ENCODE measurements around the gene BBX. TPM values are rescaled to one million over a fixed set of nuclear protein-coding genes. Genes with fewer than 3 reads are reported as not detected.

The BBX gene
- polyA plus RNA-seq, 1 donor from 2014 or later = 23.8 TPM

DNA sequence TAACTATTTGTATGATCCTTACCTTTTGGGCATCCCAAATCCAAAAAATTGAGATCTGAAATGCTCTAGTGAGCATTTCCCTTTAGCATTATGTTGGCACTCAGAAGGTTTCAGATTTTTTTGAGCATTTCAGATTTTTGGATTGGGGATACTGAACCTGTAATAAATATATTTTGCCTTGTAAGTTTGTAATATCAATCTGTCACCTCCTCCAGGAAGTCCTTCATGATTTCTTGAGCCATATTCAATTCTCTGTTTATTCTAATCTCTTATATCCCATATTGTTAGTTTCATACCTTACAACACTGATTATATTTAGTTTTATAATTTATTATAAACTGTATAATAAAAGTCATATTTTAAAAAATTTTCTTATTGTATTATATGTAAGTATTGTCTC, 215.2 kb downstream of the BBX start:
- Histone ChIP-seq H3K27ac (ENCODE audit: low read length) (no peak overlapping the region), H3K9me3 (ENCODE audit: low read length) (no peaks in the 10 kb centered on the region), H3F3A (ENCODE audit: insufficient read depth, low read length, poor library complexity, severe bottlenecking) (no peaks in the 10 kb centered on the region), H3K4me2 (ENCODE audit: low read length) (no peak overlapping the region), H3K36me3 (ENCODE audit: insufficient read depth, low read length) (no peaks in the 10 kb centered on the region), H2AFZ (ENCODE audit: low read depth, low read length) (no peak overlapping the region), H3K9ac (ENCODE audit: low read length) (no peak overlapping the region), H3K9me2 (ENCODE audit: insufficient read depth, low read length) (no peaks in the 10 kb centered on the region), H3K79me2 (replicated peaks; ENCODE audit: insufficient read depth, low read length) (no peaks in the 10 kb centered on the region), H3K27me3 (ENCODE audit: insufficient read depth, low read depth, low read length) (no peaks in the 10 kb centered on the region), H4K20me1 (ENCODE audit: insufficient read depth) (no peaks in the 10 kb centered on the region), H3K4me3 (ENCODE audit: low read length) (no peak overlapping the region)
- TF ChIP-seq EP300 (conservative IDR thresholded peaks at IDR 0.05; ENCODE audit: poor library complexity, severe bottlenecking) (no peak), MXI1 (conservative IDR thresholded peaks at IDR 0.05; ENCODE audit: poor library complexity, severe bottlenecking) (no peak)
- TF ChIP-seq, protein P1, sequence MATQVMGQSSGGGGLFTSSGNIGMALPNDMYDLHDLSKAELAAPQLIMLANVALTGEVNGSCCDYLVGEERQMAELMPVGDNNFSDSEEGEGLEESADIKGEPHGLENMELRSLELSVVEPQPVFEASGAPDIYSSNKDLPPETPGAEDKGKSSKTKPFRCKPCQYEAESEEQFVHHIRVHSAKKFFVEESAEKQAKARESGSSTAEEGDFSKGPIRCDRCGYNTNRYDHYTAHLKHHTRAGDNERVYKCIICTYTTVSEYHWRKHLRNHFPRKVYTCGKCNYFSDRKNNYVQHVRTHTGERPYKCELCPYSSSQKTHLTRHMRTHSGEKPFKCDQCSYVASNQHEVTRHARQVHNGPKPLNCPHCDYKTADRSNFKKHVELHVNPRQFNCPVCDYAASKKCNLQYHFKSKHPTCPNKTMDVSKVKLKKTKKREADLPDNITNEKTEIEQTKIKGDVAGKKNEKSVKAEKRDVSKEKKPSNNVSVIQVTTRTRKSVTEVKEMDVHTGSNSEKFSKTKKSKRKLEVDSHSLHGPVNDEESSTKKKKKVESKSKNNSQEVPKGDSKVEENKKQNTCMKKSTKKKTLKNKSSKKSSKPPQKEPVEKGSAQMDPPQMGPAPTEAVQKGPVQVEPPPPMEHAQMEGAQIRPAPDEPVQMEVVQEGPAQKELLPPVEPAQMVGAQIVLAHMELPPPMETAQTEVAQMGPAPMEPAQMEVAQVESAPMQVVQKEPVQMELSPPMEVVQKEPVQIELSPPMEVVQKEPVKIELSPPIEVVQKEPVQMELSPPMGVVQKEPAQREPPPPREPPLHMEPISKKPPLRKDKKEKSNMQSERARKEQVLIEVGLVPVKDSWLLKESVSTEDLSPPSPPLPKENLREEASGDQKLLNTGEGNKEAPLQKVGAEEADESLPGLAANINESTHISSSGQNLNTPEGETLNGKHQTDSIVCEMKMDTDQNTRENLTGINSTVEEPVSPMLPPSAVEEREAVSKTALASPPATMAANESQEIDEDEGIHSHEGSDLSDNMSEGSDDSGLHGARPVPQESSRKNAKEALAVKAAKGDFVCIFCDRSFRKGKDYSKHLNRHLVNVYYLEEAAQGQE (IDR thresholded peaks at IDR 0.05; ENCODE audit: borderline replicate concordance) = no peak

DNA sequence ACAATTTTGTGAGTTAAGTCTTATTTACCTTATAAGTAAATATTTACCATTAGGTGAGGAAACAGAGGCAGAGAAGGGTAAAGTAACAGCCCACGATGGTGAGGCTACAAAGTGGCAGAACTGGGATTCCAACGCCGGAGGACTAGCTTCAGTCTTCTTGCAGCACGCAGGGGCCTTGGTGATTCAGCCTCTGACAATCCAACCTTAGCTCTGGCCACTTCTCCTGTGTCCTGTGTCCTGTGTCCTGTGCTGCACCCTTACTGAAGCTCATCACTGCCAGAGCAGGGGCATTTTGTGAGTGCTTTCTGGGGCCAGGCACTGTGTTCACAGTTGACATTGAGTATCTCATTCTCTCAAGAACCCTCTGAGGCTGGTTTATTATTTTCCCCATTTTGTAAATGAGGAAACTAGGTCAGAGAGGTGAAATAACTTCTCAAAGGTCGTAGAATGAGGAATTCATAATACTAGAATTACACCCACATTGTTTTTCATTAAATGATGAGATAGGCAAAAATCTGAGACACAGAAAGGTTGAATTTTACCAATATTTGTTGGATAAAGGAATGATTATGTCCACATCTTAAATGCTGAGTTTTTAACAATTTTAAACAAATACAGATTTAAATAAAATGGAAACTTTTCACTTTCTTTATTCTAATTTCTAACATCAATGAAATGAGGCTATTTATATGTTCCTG, 215.9 kb downstream of the BBX start:
- Histone ChIP-seq H3K9me3 (ENCODE audit: low read length) (no peaks in the 10 kb centered on the region), H3K9ac (ENCODE audit: low read length) (no peak overlapping the region), H3F3A (ENCODE audit: insufficient read depth, low read length, poor library complexity, severe bottlenecking) (no peaks in the 10 kb centered on the region), H2AFZ (ENCODE audit: low read depth, low read length) (no peak overlapping the region), H3K4me2 (ENCODE audit: low read length) (no peak overlapping the region), H3K9me2 (ENCODE audit: insufficient read depth, low read length) (no peaks in the 10 kb centered on the region), H3K27me3 (ENCODE audit: insufficient read depth, low read depth, low read length) (no peaks in the 10 kb centered on the region), H3K36me3 (ENCODE audit: insufficient read depth, low read length) (no peaks in the 10 kb centered on the region), H3K27ac (ENCODE audit: low read length) (no peak overlapping the region), H4K20me1 (ENCODE audit: insufficient read depth) (no peaks in the 10 kb centered on the region), H3K79me2 (replicated peaks; ENCODE audit: insufficient read depth, low read length) (no peaks in the 10 kb centered on the region), H3K4me3 (ENCODE audit: low read length) (no peak overlapping the region)
- no peak for TF ChIP-seq MXI1 (conservative IDR thresholded peaks at IDR 0.05; ENCODE audit: poor library complexity, severe bottlenecking)

DNA sequence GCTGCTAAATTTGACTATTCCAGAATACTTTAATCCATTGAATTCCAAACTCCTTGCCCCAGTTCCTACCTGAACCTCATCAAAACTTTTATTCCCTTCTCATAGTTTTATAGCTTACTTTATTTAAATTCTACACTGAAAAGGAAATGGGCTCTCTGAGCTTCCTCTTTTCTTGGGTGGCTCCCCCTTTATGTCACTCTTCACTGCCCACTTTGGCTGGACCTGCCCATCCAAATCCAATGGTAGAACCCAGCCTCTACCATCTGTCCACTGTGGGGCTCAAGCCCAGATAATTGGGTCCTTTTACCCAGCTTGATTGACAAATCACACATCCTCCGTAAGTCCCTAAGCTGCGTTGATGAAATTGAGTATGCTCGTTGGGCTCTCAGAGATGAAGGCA, 216.5 kb downstream of the BBX start:
- H2AFZ ChIP-seq (ENCODE audit: low read depth, low read length) = no peak overlapping the region
- no peak overlapping the region for H3K27ac ChIP-seq (ENCODE audit: low read length)
- no peak overlapping the region for H3K4me2 ChIP-seq (ENCODE audit: low read length)
- no peak for TF ChIP-seq EZH2 (IDR thresholded peaks at IDR 0.05; ENCODE audit: borderline replicate concordance, insufficient read depth, low read length, poor library complexity, severe bottlenecking)
- no peak for TF ChIP-seq RAD21 (conservative IDR thresholded peaks at IDR 0.05)
- TF ChIP-seq MXI1 (conservative IDR thresholded peaks at IDR 0.05; ENCODE audit: poor library complexity, severe bottlenecking) = no peak
- TF ChIP-seq, protein P2, sequence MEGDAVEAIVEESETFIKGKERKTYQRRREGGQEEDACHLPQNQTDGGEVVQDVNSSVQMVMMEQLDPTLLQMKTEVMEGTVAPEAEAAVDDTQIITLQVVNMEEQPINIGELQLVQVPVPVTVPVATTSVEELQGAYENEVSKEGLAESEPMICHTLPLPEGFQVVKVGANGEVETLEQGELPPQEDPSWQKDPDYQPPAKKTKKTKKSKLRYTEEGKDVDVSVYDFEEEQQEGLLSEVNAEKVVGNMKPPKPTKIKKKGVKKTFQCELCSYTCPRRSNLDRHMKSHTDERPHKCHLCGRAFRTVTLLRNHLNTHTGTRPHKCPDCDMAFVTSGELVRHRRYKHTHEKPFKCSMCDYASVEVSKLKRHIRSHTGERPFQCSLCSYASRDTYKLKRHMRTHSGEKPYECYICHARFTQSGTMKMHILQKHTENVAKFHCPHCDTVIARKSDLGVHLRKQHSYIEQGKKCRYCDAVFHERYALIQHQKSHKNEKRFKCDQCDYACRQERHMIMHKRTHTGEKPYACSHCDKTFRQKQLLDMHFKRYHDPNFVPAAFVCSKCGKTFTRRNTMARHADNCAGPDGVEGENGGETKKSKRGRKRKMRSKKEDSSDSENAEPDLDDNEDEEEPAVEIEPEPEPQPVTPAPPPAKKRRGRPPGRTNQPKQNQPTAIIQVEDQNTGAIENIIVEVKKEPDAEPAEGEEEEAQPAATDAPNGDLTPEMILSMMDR (IDR thresholded peaks at IDR 0.05; ENCODE audit: poor library complexity, severe bottlenecking) = no peak
- no peak for TF ChIP-seq TAF1 (IDR thresholded peaks at IDR 0.05; ENCODE audit: low read depth)
- TF ChIP-seq EP300 (conservative IDR thresholded peaks at IDR 0.05; ENCODE audit: poor library complexity, severe bottlenecking) = no peak
- TF ChIP-seq SMC3 (conservative IDR thresholded peaks at IDR 0.05; ENCODE audit: poor library complexity) = no peak
- TF ChIP-seq, protein P1 (IDR thresholded peaks at IDR 0.05; ENCODE audit: borderline replicate concordance) = no peak
- no peak for TF ChIP-seq POLR2AphosphoS5 (IDR thresholded peaks at IDR 0.05)
- no peaks in the 10 kb centered on the region for H3K79me2 ChIP-seq (replicated peaks; ENCODE audit: insufficient read depth, low read length)
- H3K9me3 ChIP-seq (ENCODE audit: low read length) = no peaks in the 10 kb centered on the region
- no peaks in the 10 kb centered on the region for H3K9me2 ChIP-seq (ENCODE audit: insufficient read depth, low read length)
- no peak overlapping the region for H3K9ac ChIP-seq (ENCODE audit: low read length)
- H3K4me3 ChIP-seq (ENCODE audit: low read length) = no peak overlapping the region
- H3K36me3 ChIP-seq (ENCODE audit: insufficient read depth, low read length) = no peaks in the 10 kb centered on the region
- no peaks in the 10 kb centered on the region for H3F3A ChIP-seq (ENCODE audit: insufficient read depth, low read length, poor library complexity, severe bottlenecking)
- no peaks in the 10 kb centered on the region for H4K20me1 ChIP-seq (ENCODE audit: insufficient read depth)
- no peaks in the 10 kb centered on the region for H3K27me3 ChIP-seq (ENCODE audit: insufficient read depth, low read depth, low read length)

Data from neural cell (in vitro differentiated cells).